GM19043 (cell line): Measurements from ENCODE around the gene BACE2.

Source experiments
- ATAC-seq: cut with Tn5 transposase; IDR thresholded peaks from one replicate; pipeline ENCODE4 v1.9.1; 2021; ENCODE audit warnings: low read depth; ENCODE audit not compliant: unreplicated experiment

The BACE2 gene

DNA sequence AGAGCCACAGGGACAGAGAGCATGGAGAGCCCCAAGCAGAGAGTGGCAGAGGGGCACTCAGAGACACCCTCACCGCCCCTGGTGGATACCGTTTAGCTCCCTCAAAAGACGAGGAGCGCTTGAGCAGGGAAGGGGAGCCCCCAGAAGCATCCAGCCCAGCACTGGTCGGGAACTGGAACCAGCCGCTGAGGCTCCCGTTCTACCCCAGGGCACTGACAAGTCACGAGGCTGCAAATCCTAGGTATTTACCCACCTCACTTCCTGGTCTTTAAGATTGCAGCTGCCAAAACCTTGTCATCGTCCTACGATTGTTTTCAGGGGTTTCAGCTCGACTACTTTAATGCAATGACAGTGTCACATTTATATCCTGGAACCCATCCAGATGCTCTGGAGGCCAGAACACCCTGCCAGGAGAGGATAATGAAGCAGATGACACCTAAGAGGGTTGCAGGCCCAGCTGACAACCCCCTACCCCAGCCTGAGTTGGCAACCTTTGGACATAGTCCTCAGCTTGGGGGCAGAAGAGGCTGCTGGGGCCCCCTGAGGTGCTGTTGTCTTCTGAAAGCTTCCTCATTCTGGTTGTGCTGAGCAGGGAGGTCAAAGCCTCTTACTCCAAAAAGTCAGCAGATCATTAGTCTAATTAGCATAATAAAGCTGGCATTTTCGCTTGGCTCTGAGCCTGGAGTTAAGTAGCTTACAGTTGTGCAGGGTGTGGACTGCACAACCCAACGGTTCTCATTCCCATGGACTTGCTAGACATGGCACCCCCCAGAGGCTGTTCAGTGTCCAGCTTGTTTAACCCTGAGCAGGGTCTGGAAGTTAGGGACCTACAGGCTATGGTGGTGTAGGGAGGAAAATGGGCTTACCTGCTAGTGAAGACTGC is 20.6 kb upstream of the BACE2 start:
- ATAC-seq = no peak

DNA sequence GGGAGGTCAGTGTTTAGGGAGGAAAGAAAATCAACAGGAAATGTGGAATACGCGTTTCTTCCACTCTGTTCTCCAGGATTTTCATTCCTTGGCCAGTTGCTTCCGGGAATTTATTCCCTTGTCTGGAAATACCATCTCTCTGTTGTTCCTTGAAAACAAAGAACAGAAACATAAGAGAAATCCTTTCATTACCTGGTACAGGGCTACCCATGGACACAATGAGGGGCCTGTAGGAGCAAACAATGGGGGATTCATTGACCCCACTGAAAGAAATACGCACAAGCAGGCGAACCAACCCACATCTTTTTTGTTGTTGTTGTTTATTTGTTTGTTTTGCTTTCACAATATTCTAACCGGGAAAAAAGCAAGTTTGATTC is 20.0 kb upstream of the BACE2 start:
- ATAC-seq = no peak

DNA sequence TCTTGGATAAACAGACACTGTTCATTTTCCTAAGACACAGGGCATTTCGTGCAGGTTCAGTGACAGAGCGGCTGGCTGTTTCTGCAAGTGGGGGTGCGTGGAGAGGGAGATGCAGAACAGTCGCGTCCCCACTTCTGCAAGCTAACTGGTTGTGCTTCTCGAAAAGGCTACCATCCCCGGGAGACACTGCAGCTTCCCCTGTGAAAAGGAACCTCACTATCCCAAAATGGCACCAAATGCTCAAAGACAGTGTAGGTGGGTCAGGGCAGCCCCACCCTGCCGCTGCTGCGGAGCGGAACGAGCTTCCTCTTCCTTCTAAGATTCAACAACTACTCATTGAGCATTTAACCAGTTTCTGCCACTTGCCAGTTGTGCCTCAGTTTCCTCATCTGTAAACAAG is 19.2 kb upstream of the BACE2 start:
- ATAC-seq = no peak

DNA sequence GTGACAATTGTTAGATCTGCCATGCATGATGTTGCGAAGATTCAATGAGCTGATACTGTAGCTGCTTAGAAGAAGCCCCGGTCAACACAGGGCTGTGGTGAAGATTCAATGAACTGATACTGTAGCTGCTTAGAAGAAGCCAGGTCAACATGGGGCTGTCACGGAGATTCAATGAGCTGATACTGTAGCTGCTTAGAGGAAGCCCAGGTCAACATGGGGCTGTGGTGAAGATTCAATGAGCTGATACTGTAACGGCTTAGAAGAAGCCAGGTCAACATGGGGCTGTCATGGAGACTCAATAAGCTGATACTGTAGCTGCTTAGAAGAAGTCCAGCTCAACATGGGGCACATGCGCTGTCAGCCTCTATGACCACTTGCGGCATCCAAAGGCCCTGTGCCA is 18.8 kb upstream of the BACE2 start:
- ATAC-seq = no peak

DNA sequence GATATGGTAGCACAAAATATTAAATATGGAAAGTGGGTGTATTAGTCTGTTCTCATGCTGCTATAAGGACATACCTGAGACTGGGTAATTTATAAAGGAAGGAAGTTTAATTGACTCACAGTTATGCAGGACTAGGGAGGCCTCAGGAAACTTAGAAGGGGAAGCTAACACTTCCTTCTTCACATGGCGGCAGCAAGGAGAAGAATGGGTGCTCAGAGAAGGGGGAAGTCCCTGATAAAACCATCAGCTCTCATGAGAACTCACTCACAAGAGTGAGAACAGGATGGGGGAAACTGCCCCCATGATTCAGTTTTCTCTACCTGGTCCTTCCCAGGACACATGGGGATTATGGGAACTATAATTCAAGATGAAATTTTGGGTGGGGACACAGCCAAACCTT is 15.8 kb upstream of the BACE2 start:
- ATAC-seq = no peak

DNA sequence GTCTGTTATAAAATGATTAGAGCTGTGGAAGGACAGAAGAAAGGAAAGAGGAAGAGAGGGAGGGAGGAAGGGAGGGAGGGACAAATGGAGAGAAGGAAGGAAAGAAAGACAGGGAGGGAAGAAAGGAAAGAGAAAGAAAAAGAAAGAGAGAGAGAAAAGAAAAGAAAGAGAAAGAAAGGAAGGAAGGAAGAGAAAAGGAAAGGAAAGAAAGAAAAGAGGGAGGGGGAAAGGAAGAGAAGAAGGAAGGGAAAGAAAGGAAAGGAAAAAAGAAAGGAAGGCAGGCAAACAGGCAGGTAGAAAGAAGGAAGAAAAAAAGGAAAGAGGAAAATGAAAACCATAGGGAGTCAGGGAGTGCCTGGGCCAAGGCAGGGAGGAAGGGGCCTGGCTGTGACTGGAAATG is 14.5 kb upstream of the BACE2 start:
- ATAC-seq = no peak

DNA sequence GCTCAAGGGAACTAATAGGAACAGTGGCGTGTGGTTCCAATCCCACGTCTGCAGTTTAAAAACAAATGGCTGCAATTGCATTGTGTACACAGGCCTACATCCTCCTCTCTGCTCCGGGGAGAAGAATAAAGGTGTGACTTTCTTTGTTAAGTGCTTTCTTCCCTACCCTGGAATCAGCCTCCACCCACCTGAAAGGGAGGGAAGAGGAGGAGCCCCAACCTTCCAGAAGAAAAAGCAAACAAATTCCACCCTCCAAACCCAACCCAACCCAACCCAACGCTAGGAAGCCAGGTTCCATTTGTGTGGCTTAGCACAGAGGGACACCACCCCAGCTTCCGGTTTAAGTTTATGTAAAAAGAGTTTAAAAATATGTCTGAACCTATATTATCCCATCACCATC is 11.8 kb upstream of the BACE2 start:
- no peak for ATAC-seq

DNA sequence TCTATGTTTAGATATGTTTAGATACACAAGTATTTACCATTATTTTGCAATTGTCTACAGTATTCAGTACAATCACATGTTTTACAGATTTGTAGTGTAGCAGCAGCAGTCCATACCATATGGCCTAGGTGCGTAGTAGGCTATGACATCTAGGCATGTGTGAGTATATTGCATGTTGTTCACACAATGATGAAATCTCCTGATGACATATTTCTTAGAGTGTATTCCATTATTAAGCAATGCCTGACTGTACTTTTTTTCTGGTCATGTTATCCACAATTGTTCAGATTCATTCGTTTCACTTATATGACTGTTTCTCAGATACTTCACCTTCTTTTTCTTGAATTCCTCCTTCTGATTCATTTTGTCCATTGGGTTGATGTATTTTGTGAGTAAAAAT is 9.9 kb upstream of the BACE2 start:
- ATAC-seq = no peak

DNA sequence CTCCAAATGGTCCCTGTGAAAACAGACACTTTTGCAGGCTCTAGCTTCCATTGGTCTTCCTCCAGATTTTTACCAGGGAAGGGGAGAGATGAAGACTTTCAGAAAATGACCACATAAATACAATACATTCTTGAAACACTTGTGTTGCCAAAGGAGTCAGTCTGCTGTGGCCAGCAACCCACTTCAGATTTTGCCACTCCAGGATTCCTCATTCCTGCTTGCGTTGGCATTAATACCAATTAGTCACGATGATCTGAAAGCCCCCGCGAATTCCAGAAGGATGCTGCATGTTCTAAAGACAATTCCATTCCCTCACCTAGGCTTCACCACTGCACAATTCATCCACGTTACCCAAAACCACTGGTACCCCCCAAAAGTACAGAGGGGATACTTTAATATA is 7.9 kb upstream of the BACE2 start:
- ATAC-seq = no peak

DNA sequence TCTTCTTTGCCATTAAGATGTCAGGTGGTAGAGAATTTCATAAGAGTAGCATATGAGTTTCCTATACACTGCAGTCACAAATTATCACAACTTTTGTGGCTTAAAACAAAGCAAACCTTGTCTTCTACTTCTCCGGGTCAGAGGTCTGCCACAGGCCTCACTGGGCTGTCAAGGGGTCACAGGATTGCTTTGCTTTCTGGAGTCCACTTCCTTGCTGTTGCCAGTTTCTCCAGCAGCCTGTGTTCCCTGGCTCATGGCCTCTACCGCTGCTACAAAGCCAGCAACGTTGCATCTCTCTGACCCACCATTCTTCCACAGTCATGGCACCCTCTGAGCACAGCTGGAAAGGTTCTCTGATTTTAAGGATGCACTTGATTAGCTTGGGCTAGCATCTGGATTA is 6.5 kb upstream of the BACE2 start:
- ATAC-seq = no peak

DNA sequence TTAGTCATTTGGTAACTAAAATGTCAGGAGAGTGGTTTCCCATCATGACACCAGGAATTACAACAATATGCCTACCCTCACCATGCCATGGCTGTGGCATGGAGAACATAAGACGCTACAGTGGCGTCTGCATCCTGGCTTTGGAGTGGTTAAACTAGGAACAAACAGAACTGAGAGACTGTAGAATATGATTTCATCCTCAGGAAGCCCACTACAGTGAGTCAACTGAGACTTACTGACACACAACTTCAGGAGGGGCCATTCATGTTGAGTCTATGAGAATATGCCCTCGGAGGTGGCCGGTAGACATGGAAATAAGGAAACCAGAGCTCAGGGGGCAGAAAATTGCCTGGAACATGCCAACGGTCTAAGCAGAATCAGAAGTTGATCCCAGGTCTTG is 5.9 kb upstream of the BACE2 start:
- ATAC-seq = no peak

DNA sequence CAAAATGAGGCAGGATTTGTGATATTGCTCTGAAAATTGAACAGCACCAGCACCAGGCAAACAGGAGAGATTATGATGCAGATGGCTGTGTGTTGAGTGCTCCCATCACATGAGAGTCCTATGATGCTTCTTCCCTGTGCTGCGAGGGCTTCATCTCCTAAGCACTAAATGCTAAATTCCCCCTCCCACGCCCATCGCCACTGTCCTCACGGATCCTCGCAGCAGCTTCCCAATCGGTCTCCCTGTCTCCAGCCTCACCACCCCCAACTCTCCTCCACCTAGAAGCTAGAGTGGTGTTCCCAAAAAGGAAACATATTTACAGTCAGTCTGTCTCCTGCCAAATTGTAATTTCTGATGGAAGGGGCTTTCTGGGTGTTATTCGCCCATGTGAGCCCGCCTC is 4.9 kb upstream of the BACE2 start:
- no peak for ATAC-seq

DNA sequence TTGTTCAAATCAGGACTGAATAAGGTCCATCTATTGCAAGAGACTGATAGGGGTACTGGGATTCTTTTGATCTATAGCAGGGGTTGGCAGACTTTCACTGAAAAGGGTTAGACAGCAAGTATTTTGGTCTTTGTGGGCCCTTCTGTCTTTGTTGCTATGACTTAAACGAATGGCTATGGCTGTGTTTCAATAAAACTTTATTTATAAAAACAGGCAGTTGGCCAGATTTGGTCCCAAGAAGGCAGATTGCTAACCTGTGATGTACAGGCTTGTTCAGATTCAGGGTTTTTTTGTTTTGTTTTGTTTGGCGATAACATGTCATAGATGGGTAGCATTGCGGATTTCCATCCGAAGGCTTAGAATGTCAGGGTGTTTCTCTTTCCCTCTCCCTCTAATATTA is 3.9 kb upstream of the BACE2 start:
- ATAC-seq = no peak

DNA sequence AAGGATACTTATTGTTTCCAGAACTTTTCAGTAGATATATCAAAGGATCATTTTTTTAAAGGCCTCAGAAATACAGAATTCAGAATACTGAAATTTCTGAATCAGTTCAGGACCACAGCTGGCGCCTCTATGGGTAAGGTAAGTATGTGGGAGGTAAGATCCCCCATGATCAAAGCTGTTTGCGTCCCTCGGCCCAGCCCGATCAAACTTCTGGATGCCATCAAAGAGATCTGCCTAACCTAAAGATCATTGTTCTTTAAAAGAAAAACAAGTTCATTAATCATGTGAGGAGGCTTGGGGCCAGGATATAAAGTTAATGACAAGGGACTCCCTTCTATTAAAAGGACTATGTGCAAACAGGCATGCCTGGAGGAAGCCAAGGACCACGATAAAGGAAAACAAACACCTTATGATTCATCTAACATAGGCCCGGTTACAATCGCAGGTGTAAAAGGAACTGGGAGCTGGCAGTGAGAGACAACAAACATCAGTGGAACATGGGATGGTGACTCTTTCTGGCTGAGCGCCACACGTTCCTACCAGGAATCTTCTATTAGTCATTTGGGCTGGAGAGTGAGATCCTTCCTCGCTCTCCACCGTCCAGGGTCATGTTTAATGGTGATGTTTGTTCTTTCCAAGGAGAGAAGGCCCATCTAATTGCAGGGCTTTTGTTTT is 2.8 kb upstream of the BACE2 start:
- no peak for ATAC-seq

DNA sequence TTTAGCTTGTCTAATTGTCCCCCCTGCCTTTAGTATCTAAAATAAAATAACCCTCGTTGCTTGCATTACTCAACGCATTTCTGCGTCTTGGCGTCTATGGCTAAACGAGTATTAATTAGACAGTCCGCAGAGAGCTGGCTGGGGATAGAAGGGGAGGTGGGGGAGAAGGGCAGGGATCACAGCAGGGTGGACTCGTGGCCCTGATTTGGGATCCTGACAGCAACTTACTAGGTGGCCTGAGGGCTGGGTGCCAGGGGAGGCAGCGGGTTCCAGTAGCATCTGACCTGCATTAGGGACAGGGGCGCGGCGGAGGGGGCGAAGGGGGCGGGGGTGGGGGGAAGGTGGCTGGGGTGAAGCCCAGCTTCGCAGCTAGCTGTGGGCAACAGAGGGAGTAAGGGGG is 1.1 kb upstream of the BACE2 start:
- ATAC-seq = no peak

DNA sequence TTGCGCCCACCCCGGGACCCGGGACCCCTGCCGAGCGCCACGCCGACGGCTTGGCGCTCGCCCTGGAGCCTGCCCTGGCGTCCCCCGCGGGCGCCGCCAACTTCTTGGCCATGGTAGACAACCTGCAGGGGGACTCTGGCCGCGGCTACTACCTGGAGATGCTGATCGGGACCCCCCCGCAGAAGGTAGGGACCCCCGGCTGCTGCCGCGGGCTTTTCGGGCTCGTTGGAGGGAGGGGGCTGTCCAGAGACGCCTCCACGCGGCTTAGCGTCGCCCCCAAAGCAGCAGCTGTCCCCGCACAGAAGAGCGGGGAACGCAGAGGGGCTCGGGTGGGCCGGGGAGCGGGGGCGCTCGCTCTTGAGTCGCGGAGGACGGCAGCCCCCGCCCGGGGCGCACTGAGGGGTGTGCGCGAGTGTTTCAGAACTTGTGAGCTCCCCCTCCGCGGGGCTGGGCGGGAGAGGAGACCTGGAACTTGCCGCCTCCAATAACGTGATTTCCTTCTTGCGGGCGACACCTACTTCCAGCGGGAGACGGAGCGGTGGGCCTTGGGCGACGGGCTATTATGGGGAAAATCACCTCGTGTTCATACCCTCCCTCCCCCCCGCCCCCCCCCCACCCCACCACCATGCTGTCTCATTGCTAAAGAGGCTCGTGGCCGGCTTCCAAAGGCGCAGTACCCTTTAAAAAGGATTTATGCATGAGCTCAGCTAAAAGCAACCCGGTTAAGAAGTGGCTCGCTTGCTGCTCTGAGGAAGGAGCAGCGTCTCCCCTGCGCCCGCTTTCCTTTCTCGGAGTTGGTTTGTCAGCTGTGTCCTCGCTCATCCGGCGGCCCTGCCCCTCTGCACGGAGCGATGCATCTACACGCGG is 664 bp downstream of the BACE2 start:
- ATAC-seq = no peak

DNA sequence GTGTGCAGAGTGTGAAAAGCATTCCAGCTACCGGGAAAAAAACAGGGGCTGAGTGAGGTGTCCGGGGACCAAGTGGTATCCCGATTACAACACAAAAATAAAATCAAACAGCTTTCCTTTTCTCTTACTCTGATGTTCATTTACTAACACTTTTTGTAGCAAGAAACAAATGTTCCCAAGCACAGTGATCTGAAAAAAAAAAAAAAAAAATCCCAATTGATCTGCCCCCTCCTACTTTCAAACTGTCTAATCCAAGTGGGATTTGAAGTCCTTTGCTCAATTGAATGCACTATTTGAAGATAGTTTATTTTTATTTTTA is 1.3 kb downstream of the BACE2 start:
- no peak for ATAC-seq

DNA sequence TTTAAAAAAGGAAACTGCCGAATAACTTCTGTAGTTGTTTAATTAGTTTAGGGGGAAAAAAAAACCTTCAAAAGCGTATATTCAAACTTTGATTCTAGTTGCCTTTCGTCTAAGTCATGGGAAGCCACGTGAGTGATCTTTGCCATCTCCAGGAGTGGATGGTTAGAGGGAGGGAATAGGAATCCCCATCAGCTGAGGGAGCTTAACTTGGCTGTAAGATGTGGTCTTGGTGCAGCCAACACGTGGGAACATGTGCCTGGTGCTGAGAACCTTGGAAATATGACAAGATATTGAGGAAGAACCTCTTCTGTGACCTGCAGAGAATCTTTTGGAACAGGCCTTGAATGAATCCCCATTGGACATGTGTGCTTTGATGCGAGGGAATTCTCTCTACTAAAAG is 1.7 kb downstream of the BACE2 start:
- ATAC-seq = no peak

DNA sequence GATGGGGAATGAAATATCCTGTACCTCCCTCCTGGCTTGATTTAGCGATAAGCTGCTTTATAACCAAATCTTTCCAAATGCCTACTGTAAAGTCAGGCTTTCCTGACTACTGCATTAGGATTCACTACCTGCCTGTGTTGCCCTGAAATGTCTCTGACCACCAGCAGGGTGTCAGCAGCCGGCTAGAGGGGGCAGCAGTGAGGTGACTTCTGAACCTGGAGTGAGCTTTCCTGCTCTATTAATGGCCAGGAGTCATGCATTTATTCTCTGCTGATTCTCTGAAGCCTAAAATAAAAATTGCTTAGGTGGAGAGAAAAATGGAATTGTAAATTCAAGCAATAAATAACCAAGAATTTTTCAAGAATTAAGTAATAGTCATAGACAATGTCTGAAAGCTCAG is 2.5 kb downstream of the BACE2 start:
- ATAC-seq = no peak

DNA sequence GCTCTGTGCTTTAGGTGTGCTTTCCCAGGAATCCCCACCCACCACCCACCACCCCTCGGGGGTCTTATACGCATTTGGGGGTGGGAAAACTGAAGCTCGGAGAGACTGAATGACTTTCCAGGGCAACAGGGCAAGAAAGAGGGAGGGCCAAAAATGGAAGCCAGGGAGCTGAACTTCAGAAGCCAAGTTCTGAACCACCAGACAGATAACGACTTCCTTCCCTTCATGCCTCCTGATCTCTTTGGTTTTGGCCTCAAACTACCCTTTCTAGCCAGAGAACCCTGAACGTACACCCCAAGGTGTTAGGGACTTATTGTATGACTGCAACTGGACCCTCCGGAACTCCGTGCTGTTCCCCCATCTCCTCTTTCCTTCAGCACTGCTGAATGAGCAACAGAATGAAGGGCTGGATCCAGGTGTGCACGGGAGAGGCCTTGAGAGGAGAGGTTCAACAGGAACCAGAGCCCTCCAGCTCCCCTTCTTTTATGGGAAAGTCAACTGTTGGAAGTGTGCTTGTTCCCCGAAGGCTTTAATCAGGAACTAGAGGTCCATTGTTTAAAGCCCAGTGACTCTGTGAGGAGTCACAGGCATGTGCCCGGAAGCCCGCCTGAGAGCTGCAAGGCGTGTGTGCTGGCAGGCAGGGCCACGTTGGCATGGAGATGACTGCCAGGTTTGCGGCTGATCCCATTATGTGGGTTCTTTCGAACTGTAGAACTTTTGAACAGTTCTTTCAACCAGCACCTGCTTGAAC is 3.1 kb downstream of the BACE2 start:
- ATAC-seq = no peak

DNA sequence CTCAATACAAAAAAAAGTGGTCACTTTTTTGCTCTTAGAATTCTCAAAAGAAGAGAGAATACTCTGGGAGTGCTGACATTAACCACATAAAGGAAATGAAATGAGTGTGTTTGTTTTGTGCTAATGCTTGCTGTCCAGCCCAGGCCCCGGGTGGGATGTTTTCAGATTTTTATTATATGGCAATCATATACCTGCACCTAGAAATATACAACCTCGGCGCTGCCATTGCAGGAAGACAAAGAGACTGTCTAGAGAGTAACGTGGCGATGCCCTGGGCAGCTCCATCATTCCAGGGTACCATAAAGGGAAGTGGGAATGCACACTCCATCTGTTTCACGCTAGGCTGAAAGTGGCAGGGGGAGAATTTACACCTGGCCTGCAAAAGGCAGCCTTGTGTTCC is 7.1 kb downstream of the BACE2 start:
- no peak for ATAC-seq
